GM18858 (cell line): ENCODE results near the gene NUDT16L1.

Experiments used
- ATAC-seq: cut with Tn5 transposase; IDR thresholded peaks from one replicate; pipeline ENCODE4 v1.9.1; 2021; ENCODE audit not compliant: unreplicated experiment

The NUDT16L1 gene

GRCh38 chr16:4663777-4664465 is 29.4 kb upstream of the NUDT16L1 start:
- no peak for ATAC-seq

- no peak for ATAC-seq
Measured at GRCh38 chr16:4664538-4665418, 28.6 kb upstream of the NUDT16L1 start.

- no peak for ATAC-seq
Measured at GRCh38 chr16:4666537-4667202, 26.7 kb upstream of the NUDT16L1 start.

GRCh38 chr16:4667203-4667963 is 26.0 kb upstream of the NUDT16L1 start:
- no peak for ATAC-seq

GRCh38 chr16:4668313-4668960 is 24.9 kb upstream of the NUDT16L1 start:
- no peak for ATAC-seq

GRCh38 chr16:4673387-4674046 is 19.8 kb upstream of the NUDT16L1 start:
- no peak for ATAC-seq

GRCh38 chr16:4674926-4675530 is 18.3 kb upstream of the NUDT16L1 start:
- ATAC-seq: no peak

- no peak for ATAC-seq
Measured at GRCh38 chr16:4675864-4676786, 17.2 kb upstream of the NUDT16L1 start.

- ATAC-seq: no peak
Measured at GRCh38 chr16:4676831-4677230, 16.5 kb upstream of the NUDT16L1 start.

GRCh38 chr16:4677390-4677789 is 16.0 kb upstream of the NUDT16L1 start:
- no peak for ATAC-seq

- no peak for ATAC-seq
Measured at GRCh38 chr16:4677994-4678393, 15.4 kb upstream of the NUDT16L1 start.

GRCh38 chr16:4678596-4678995 is 14.8 kb upstream of the NUDT16L1 start:
- no peak for ATAC-seq

GRCh38 chr16:4679156-4679849 is 14.1 kb upstream of the NUDT16L1 start:
- ATAC-seq: no peak

- no peak for ATAC-seq
Measured at GRCh38 chr16:4679850-4680636, 13.3 kb upstream of the NUDT16L1 start.

- ATAC-seq: no peak
Measured at GRCh38 chr16:4680673-4681470, 12.5 kb upstream of the NUDT16L1 start.

GRCh38 chr16:4681471-4682083 is 11.8 kb upstream of the NUDT16L1 start:
- ATAC-seq: no peak
